ENCODE results near the gene DLG5.

The DLG5 gene, protein sequence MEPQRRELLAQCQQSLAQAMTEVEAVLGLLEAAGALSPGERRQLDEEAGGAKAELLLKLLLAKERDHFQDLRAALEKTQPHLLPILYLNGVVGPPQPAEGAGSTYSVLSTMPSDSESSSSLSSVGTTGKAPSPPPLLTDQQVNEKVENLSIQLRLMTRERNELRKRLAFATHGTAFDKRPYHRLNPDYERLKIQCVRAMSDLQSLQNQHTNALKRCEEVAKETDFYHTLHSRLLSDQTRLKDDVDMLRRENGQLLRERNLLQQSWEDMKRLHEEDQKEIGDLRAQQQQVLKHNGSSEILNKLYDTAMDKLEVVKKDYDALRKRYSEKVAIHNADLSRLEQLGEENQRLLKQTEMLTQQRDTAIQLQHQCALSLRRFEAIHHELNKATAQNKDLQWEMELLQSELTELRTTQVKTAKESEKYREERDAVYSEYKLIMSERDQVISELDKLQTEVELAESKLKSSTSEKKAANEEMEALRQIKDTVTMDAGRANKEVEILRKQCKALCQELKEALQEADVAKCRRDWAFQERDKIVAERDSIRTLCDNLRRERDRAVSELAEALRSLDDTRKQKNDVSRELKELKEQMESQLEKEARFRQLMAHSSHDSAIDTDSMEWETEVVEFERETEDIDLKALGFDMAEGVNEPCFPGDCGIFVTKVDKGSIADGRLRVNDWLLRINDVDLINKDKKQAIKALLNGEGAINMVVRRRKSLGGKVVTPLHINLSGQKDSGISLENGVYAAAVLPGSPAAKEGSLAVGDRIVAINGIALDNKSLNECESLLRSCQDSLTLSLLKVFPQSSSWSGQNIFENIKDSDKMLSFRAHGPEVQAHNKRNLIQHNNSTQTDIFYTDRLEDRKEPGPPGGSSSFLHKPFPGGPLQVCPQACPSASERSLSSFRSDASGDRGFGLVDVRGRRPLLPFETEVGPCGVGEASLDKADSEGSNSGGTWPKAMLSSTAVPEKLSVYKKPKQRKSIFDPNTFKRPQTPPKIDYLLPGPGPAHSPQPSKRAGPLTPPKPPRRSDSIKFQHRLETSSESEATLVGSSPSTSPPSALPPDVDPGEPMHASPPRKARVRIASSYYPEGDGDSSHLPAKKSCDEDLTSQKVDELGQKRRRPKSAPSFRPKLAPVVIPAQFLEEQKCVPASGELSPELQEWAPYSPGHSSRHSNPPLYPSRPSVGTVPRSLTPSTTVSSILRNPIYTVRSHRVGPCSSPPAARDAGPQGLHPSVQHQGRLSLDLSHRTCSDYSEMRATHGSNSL (N-terminal part only)

GRCh38 chr10:77926566-77927401, at the start of gene DLG5:
TSS of gene DLG5 (minus strand) at chr10:77926755. CDS start at chr10:77926520, 235 bp downstream.
- H3K4me1 ChIP-seq (ENCODE audit: control insufficient read depth, insufficient read depth, low read length), result peaks cover 22% of the 10 kb centered on the region
- peak within 1 kb of the TSS; percentile 91 for H3K4me3 ChIP-seq (ENCODE audit: low read length)
- peak within 1 kb of the TSS; percentile 93 for H3K9ac ChIP-seq (ENCODE audit: low read length)
- DNase-seq (ENCODE audit: low read depth), result peak; percentile 83
- H3K36me3 ChIP-seq (ENCODE audit: control insufficient read depth, insufficient read depth, low read length, severe bottlenecking), result no peaks in the 10 kb centered on the region
- H3K9me3 ChIP-seq (ENCODE audit: control insufficient read depth, low read length), result no peaks in the 10 kb centered on the region
- no peaks in the 10 kb centered on the region for H3K27me3 ChIP-seq (replicated peaks; ENCODE audit: control insufficient read depth, insufficient read depth, low read length)

- no peak for DNase-seq (ENCODE audit: low read depth)
- Histone ChIP-seq H3K4me1 (ENCODE audit: control insufficient read depth, insufficient read depth, low read length) (peaks cover 13% of the 10 kb centered on the region), H3K9ac (ENCODE audit: low read length) (no peak overlapping the region), H3K9me3 (ENCODE audit: control insufficient read depth, low read length) (no peaks in the 10 kb centered on the region), H3K27me3 (replicated peaks; ENCODE audit: control insufficient read depth, insufficient read depth, low read length) (no peaks in the 10 kb centered on the region), H3K4me3 (ENCODE audit: low read length) (no peak overlapping the region), H3K36me3 (ENCODE audit: control insufficient read depth, insufficient read depth, low read length, severe bottlenecking) (peaks cover 46% of the 10 kb centered on the region)
Observed at GRCh38 chr10:77975086-77975666, 48.6 kb upstream of the DLG5 start.

GRCh38 chr10:77974396-77975074, 48.0 kb upstream of the DLG5 start:
- peak; percentile 49 for DNase-seq (ENCODE audit: low read depth)
- Histone ChIP-seq H3K9ac (ENCODE audit: low read length) (no peak overlapping the region), H3K9me3 (ENCODE audit: control insufficient read depth, low read length) (no peaks in the 10 kb centered on the region), H3K27me3 (replicated peaks; ENCODE audit: control insufficient read depth, insufficient read depth, low read length) (no peaks in the 10 kb centered on the region), H3K4me3 (ENCODE audit: low read length) (no peak overlapping the region), H3K36me3 (ENCODE audit: control insufficient read depth, insufficient read depth, low read length, severe bottlenecking) (peaks cover 40% of the 10 kb centered on the region), H3K4me1 (ENCODE audit: control insufficient read depth, insufficient read depth, low read length) (peaks cover 13% of the 10 kb centered on the region)

- H3K36me3 ChIP-seq (ENCODE audit: control insufficient read depth, insufficient read depth, low read length, severe bottlenecking), result peaks cover 30% of the 10 kb centered on the region
- no peaks in the 10 kb centered on the region for H3K27me3 ChIP-seq (replicated peaks; ENCODE audit: control insufficient read depth, insufficient read depth, low read length)
- no peak for DNase-seq (ENCODE audit: low read depth)
- peaks cover 13% of the 10 kb centered on the region for H3K4me1 ChIP-seq (ENCODE audit: control insufficient read depth, insufficient read depth, low read length)
- H3K9ac ChIP-seq (ENCODE audit: low read length), result no peak overlapping the region
- H3K9me3 ChIP-seq (ENCODE audit: control insufficient read depth, low read length), result no peaks in the 10 kb centered on the region
- H3K4me3 ChIP-seq (ENCODE audit: low read length), result no peak overlapping the region
Observed at GRCh38 chr10:77973276-77973675, 46.7 kb upstream of the DLG5 start.

DNA sequence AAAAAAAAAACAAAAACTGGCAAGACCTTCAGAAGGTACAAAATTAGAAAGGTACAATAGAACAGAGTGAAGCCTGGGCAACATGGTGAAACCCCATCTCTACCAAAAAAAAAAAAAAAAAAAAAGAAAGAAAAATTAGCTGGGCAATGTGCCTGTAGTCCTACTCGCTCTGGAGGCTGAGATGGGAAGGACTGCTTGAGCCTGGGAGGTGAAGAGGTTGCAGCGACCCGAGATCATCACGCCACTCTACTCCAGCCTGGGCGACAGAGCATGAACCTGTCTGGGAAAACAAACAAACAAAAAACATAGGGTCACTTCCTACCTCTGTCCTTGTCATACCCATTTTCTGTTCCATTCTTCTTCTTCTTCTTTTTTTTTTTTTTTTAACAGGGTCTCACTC, 45.6 kb upstream of the DLG5 start:
- Histone ChIP-seq H3K4me3 (ENCODE audit: low read length) (no peak overlapping the region), H3K27me3 (replicated peaks; ENCODE audit: control insufficient read depth, insufficient read depth, low read length) (no peaks in the 10 kb centered on the region), H3K9ac (ENCODE audit: low read length) (no peak overlapping the region), H3K4me1 (ENCODE audit: control insufficient read depth, insufficient read depth, low read length) (peaks cover 13% of the 10 kb centered on the region), H3K36me3 (ENCODE audit: control insufficient read depth, insufficient read depth, low read length, severe bottlenecking) (peaks cover 18% of the 10 kb centered on the region), H3K9me3 (ENCODE audit: control insufficient read depth, low read length) (no peaks in the 10 kb centered on the region)
- DNase-seq (ENCODE audit: low read depth), result no peak

GRCh38 chr10:77971804-77972144, 45.2 kb upstream of the DLG5 start:
- no peak for DNase-seq (ENCODE audit: low read depth)
- H3K4me3 ChIP-seq (ENCODE audit: low read length), result no peak overlapping the region
- H3K4me1 ChIP-seq (ENCODE audit: control insufficient read depth, insufficient read depth, low read length), result peaks cover 13% of the 10 kb centered on the region
- peak overlapping the region; percentile 64 for H3K9ac ChIP-seq (ENCODE audit: low read length)
- H3K36me3 ChIP-seq (ENCODE audit: control insufficient read depth, insufficient read depth, low read length, severe bottlenecking), result peaks cover 14% of the 10 kb centered on the region
- no peaks in the 10 kb centered on the region for H3K9me3 ChIP-seq (ENCODE audit: control insufficient read depth, low read length)
- H3K27me3 ChIP-seq (replicated peaks; ENCODE audit: control insufficient read depth, insufficient read depth, low read length), result no peaks in the 10 kb centered on the region

DNA sequence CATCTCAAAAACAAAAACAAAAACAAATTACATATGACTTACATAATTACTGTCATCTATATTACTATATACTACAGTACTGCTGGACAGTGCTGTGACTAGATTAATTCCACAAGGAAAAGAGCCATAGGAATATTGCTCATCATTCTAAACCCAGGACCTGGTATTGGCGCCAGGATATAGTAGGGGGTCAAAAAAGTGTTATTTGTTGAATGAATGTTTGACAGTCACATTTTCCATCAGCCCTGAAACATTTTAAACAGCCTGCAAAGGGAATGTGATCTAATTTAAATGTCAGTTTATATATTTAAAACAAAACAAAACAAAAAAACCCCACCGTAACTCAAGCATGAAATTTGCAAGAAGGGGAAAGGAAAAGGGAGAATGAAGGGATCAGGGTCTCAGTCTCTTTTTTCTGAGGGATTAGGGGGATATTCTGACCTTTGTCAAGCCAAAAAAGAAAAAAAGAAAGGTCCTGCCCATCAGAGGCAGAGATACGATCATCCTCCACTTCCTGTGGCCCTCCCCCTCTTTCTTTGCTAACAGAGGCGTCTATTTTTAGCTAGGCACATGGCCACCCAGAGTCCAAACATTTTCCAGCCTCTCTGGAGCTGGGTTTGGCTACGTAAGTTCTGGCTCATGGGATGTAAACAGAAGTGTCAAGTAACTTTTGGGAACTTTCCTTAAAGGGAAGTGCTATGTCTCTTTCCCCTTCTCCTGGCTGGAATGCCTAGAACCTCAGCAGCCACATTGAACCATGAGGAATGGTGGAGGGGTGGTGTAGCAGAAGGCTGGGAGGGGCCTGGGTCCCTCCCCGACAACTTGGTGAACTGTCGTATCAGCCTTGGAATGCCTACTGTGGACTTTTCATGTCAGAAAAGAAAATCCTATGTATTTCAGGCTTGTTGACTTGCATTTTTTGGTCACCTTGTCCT, 44.6 kb upstream of the DLG5 start:
- Histone ChIP-seq H3K27me3 (replicated peaks; ENCODE audit: control insufficient read depth, insufficient read depth, low read length) (no peaks in the 10 kb centered on the region), H3K9me3 (ENCODE audit: control insufficient read depth, low read length) (no peaks in the 10 kb centered on the region), H3K4me1 (ENCODE audit: control insufficient read depth, insufficient read depth, low read length) (peaks cover 13% of the 10 kb centered on the region), H3K4me3 (ENCODE audit: low read length) (peak overlapping the region; percentile 59), H3K9ac (ENCODE audit: low read length) (peak overlapping the region; percentile 64), H3K36me3 (ENCODE audit: control insufficient read depth, insufficient read depth, low read length, severe bottlenecking) (peaks cover 8% of the 10 kb centered on the region)
- DNase-seq (ENCODE audit: low read depth), result peak; percentile 94

GRCh38 chr10:77969114-77969513, 42.6 kb upstream of the DLG5 start:
- Histone ChIP-seq H3K36me3 (ENCODE audit: control insufficient read depth, insufficient read depth, low read length, severe bottlenecking) (no peaks in the 10 kb centered on the region), H3K9me3 (ENCODE audit: control insufficient read depth, low read length) (peaks cover 3% of the 10 kb centered on the region), H3K27me3 (replicated peaks; ENCODE audit: control insufficient read depth, insufficient read depth, low read length) (no peaks in the 10 kb centered on the region), H3K9ac (ENCODE audit: low read length) (no peak overlapping the region), H3K4me3 (ENCODE audit: low read length) (no peak overlapping the region), H3K4me1 (ENCODE audit: control insufficient read depth, insufficient read depth, low read length) (peaks cover 13% of the 10 kb centered on the region)
- no peak for DNase-seq (ENCODE audit: low read depth)

DNA sequence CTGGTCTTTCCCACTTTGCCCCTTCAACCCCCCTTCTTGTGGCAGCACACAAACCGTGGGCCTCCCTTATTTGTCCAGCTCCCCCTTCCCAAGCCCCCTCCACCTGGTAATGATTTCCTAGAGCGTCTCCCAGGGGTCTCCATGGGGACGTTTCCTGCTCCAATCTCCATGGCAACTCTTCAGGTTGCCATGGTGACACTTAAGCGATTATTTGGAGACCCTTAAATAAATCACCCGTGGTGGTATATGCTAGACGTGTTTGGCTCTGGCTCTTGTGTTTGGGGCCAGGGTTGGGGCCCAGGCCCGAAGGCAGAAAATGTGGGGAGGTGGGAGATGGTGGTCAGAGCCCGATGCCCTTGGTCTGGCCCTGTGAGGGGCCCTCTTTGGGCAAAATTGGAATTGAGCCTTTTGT, 41.1 kb upstream of the DLG5 start:
- Histone ChIP-seq H3K4me1 (ENCODE audit: control insufficient read depth, insufficient read depth, low read length) (peaks cover 13% of the 10 kb centered on the region), H3K27me3 (replicated peaks; ENCODE audit: control insufficient read depth, insufficient read depth, low read length) (no peaks in the 10 kb centered on the region), H3K36me3 (ENCODE audit: control insufficient read depth, insufficient read depth, low read length, severe bottlenecking) (no peaks in the 10 kb centered on the region), H3K4me3 (ENCODE audit: low read length) (no peak overlapping the region), H3K9me3 (ENCODE audit: control insufficient read depth, low read length) (peaks cover 8% of the 10 kb centered on the region), H3K9ac (ENCODE audit: low read length) (no peak overlapping the region)
- DNase-seq (ENCODE audit: low read depth), result no peak

Measured in adipocyte (in vitro differentiated cells).